ENCODE results near the gene XXYLT1. TPM values are rescaled to one million over a fixed set of nuclear protein-coding genes. Genes with fewer than 3 reads are reported as not detected.

Gene XXYLT1
- total and polyA plus RNA-seq, 12 donors, result 6.2 to 14.6 (median 9.3) TPM

DNA sequence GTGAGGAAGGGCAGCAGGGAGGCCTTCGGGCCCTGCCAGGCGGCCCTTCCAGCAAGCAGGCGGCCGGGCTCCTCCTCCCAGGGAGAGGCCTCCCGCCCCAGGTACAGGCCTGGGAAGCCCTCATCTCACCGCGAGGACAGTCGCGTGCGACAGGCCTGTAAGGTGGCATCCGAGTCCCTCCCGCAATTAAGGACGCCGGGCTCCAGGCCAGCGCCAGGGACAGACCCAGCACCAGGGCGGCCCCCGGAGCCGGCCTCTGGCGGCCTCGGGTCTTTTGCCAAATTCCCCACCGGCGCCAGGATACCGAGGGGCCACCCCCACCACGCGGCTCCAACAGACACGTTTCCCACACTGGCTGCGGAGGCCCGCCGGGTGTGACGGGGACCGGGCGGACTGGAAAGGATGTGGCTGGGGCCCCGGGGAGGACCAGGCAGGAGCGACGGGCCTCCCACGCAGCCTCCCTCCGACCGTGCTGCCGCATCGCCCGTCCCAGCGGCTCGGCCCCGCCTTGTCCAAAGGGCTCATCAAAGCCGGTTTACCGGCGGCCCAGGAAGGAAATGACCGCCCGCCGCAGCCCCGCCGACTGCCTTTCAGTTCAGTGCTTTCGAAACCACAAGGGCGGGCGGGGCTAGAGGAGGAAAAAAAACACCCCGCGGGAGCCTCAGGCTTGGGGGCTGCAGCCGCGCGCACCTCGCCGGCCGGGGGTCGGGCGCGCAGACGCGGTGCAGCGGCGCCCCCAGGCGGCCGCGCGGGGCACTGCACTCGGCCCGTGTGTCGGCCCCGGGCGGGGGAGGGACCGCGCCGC is 11.3 kb downstream of the XXYLT1 start:
- TF ChIP-seq, protein P1, sequence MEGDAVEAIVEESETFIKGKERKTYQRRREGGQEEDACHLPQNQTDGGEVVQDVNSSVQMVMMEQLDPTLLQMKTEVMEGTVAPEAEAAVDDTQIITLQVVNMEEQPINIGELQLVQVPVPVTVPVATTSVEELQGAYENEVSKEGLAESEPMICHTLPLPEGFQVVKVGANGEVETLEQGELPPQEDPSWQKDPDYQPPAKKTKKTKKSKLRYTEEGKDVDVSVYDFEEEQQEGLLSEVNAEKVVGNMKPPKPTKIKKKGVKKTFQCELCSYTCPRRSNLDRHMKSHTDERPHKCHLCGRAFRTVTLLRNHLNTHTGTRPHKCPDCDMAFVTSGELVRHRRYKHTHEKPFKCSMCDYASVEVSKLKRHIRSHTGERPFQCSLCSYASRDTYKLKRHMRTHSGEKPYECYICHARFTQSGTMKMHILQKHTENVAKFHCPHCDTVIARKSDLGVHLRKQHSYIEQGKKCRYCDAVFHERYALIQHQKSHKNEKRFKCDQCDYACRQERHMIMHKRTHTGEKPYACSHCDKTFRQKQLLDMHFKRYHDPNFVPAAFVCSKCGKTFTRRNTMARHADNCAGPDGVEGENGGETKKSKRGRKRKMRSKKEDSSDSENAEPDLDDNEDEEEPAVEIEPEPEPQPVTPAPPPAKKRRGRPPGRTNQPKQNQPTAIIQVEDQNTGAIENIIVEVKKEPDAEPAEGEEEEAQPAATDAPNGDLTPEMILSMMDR (IDR thresholded peaks at IDR 0.05), result peak in 4 of 6 experiments; percentile 21 to 100 (median 92)
- TF ChIP-seq POLR2A (IDR thresholded peaks at IDR 0.05), result peak; percentile 31 to 66
- Histone ChIP-seq H3K4me1 (replicated peaks in 1 of 2) (peaks cover 9 to 24% of the 10 kb centered on the region in 2 donors), H3K27ac (peak overlapping the region; percentile 52 to 93 (median 66)), H3K9me3 (replicated peaks in 1 of 3) (no peaks in the 10 kb centered on the region), H3K4me3 (peak overlapping the region in 3 of 4 donors; percentile 23 to 76 (median 71)), H3K27me3 (no peaks in the 10 kb centered on the region), H3K36me3 (replicated peaks in 1 of 2) (no peaks in the 10 kb centered on the region)
- 2% methylated on average over 78 to 82 of the region's 82 CpGs; no CpG with 5 or more reads in 2 of the 4 donors for WGBS, 4 donors
- peak; percentile 84 to 95 (median 89) for DNase-seq
- intact Hi-C loops (cut with DNase I), result loop anchor here (2.0 to 10.0 kb wide), 3 partner anchors 145 to 583 kb away; no protein-coding TSS in a partner anchor

DNA sequence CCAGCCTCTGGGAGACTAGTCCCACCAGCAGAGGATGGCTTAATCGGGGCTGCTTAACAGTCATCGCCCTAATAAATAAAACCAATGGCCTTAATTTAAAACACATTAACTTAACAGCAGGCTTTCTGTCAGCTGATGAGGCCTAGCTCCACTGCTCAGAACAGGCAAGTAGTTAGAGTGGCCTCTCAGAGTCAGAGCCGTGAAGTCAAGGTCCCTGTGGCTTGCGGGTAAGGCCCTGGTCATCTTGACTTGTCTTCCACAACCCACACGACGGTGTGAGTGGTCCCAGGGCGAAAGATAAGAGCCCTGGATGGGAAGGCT is 11.8 kb downstream of the XXYLT1 start:
- 42 to 72% (median 51%) methylated on average over 2 to 7 of the region's 7 CpGs for WGBS, 4 donors
- Histone ChIP-seq H3K27ac (peak overlapping the region in 4 of 5 donors; percentile 60 to 93 (median 80)), H3K4me3 (peak overlapping the region in 2 of 4 donors; percentile 71 to 76), H3K4me1 (replicated peaks in 1 of 2) (peaks cover 9 to 24% of the 10 kb centered on the region in 2 donors), H3K36me3 (replicated peaks in 1 of 2) (no peaks in the 10 kb centered on the region), H3K9me3 (replicated peaks in 1 of 3) (no peaks in the 10 kb centered on the region), H3K27me3 (no peaks in the 10 kb centered on the region)
- TF ChIP-seq POLR2A (IDR thresholded peaks at IDR 0.05), result no peak
- TF ChIP-seq, protein P1 (IDR thresholded peaks at IDR 0.05), result no peak
- intact Hi-C loops (cut with DNase I), result loop anchor here in 1 of 2 donors (10.0 kb wide), 1 partner anchor 144 kb away; no protein-coding TSS in a partner anchor
- no peak for DNase-seq

DNA sequence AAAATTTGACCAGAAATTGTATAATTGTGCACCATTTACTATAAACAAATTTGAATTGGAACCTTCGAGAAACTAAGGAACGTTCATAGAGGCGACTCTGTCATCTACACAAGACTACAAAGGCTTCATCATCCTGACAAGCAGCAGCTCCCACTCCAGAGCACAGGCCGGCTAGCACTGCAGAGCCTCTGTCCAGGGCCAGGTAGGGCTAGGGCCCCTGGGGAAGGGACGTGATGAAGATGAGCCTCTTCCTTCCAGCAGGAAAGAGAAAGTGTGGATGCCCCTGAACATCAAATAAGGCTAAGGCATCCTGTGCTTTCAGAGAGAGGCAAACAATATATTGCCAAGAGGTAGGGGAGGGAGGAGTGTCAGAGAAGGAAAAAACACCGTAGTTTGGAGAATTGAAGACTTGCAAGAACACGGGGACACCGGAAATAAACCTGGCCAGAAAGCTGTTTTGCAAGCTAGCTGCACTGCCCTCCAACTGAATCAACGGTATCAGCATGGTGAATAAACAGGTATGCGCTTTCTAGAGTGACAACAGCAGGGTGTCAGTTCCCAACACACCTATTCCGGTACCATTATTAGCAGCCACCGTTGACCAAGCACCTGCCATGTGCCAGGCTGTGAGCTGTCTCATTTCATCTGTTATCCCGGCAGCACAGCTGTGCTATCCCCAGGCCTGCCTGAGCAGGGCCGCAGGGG is 12.4 kb downstream of the XXYLT1 start:
- Histone ChIP-seq H3K9me3 (replicated peaks in 1 of 3) (no peaks in the 10 kb centered on the region), H3K4me1 (replicated peaks in 1 of 2) (peaks cover 9 to 26% of the 10 kb centered on the region in 2 donors), H3K27ac (peak overlapping the region in 3 of 5 donors; percentile 66 to 93 (median 93)), H3K36me3 (replicated peaks in 1 of 2) (no peaks in the 10 kb centered on the region), H3K27me3 (no peaks in the 10 kb centered on the region), H3K4me3 (no peak overlapping the region)
- 73 to 83% (median 78%) methylated on average over 11 to 14 of the region's 14 CpGs for WGBS, 4 donors
- peak in 1 of 7 donors; percentile 38 for DNase-seq
- intact Hi-C loops (cut with DNase I), result loop anchor here in 1 of 2 donors (10.0 kb wide), 1 partner anchor 144 kb away; no protein-coding TSS in a partner anchor
- TF ChIP-seq POLR2A (IDR thresholded peaks at IDR 0.05), result no peak
- TF ChIP-seq, protein P1 (IDR thresholded peaks at IDR 0.05), result no peak

All from adrenal gland (tissue), 12 donors.